OCI-LY3 (cell line): ENCODE results near the gene ARHGEF4.

ENCODE experiments used
- CTCF ChIP-seq: fragments of 200-600, 300-600 bp; sonication (generic); IDR thresholded peaks from 2 replicates; pipeline ENCODE4 v1.5.1; 2014; ENCODE audit warnings: antibody characterized with exemption, low read length, low read depth
- EZH2phosphoT487 ChIP-seq: fragments of 200-600 bp; shearing (Covaris generic); IDR thresholded peaks from 2 replicates; pipeline ENCODE4 v1.6.1; 2018; ENCODE audit warnings: antibody characterized with exemption, mixed run types, low read depth

- TF ChIP-seq CTCF = no peak
- no peak for TF ChIP-seq EZH2phosphoT487
These were observed 96.8 kb downstream of the ARHGEF4 start for GRCh38 chr2:130933501-130933900.
